Esophagus squamous epithelium (tissue), 5 donors: ENCODE results near the gene TMIE. TPM values are rescaled to one million over a fixed set of nuclear protein-coding genes. Genes with fewer than 3 reads are reported as not detected.
"Not testable (repeated sequence)": the region's sequence is repeated elsewhere in the genome, so short reads cannot be mapped to it uniquely, and the experiment has no call there.

Experiments
- DNase-seq: peaks from one replicate; lab custom pipeline; 2025; lab: John Stamatoyannopoulos, UW
- H3K27ac ChIP-seq, 4 donors: fragments of 200-600 bp; sonication (generic); one replicate each; pipeline ENCODE4 v1.5.1; 2016 to 2019; ENCODE audit warnings: mild to moderate bottlenecking in 1 of 4
- H3K27me3 ChIP-seq, 4 donors: fragments of 200-600 bp; sonication (generic); 1 replicate in 3 of 4; 2 replicates in 1 of 4; pipeline versions ENCODE4 v1.5.1 to v1.6.0; 2017 to 2021; ENCODE audit warnings: antibody characterized with exemption in 1 of 4
- H3K36me3 ChIP-seq, 3 donors: fragments of 200-600 bp; sonication (generic); one replicate each; pipeline ENCODE4 v1.5.1; 2016 to 2019
- H3K4me1 ChIP-seq, 3 donors: fragments of 200-600 bp; sonication (generic); one replicate each; pipeline ENCODE4 v1.5.1; 2017 to 2019
- H3K4me3 ChIP-seq, 4 donors: fragments of 200-600 bp; sonication (generic); 1 replicate in 3 of 4; 2 replicates in 1 of 4; pipeline ENCODE4 v1.5.1; 2016 to 2019; ENCODE audit warnings: mild to moderate bottlenecking in 2 of 4, moderate library complexity in 1 of 4
- H3K9me3 ChIP-seq, 3 donors: fragments of 200-600 bp; sonication (generic); one replicate each; pipeline ENCODE4 v1.5.1; 2016 to 2019
- POLR2A ChIP-seq, 4 donors: fragments of 450-650 bp; IDR thresholded peaks; one replicate each; pipeline ENCODE4 v1.6.1; 2017; ENCODE audit warnings: antibody characterized with exemption in 4 of 4, mild to moderate bottlenecking in 4 of 4, moderate library complexity in 3 of 4
- WGBS, 2 donors: methylation state at CpG; one replicate each; pipeline ENCODE4 v1.1.5; 2018; 5-methylcytosine and 5-hydroxymethylcytosine counted together
- intact Hi-C: fragments of 100-400 bp; cut with DNase I; formaldehyde crosslinking; loops from one replicate; pipeline ENCODE4 v1.15.0; 2022
- total RNA-seq, 4 donors: library from RNA; depleted of rRNA; stranded (reverse); fragments of >200 nt; gene quantifications; one replicate each; pipeline ENCODE4 v1.1.0, GENCODE V29; 2016
- TF ChIP-seq, protein P1 (sequence below), 6 experiments: fragments of 450-650 bp in 4 of 6; fragments of 200-600 bp in 2 of 6; sonication (generic) in 2 of 6; IDR thresholded peaks; one replicate each; pipeline ENCODE4 v1.5.1; 2016 to 2019; ENCODE audit warnings: antibody characterized with exemption in 6 of 6, mild to moderate bottlenecking in 4 of 6, moderate library complexity in 4 of 6
- donor health status: DM: yes; HTN: yes; CAD: no.

Gene TMIE
- total RNA-seq, 4 donors from 2014 or later = 0.18 to 1.1 (median 0.61) TPM

DNA sequence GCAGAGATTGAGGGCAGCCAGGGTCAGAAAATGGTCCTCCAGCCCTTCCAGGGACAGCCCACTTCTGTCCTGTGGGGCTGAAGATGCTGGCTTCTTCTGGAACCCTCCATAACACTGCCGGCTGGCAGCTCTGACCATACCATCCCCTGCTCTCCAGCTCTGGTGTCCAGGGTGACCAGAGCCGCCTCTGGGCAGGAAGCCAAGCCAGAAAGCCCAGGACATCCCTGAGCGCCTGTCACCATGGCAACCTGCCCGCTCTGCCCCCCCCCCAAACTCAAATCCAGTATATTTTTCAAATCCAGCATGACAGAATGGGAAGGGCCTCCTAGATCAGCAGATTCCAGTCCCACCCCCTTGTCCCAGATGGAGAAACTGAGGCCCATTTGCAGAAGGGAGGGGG lies 420 bp upstream of the TMIE start:
- DNase-seq = no peak
- Histone ChIP-seq H3K27ac (no peak overlapping the region), H3K27me3 (peaks cover 0 to 25% (median 0%) of the 10 kb centered on the region in 4 donors), H3K9me3 (no peaks in the 10 kb centered on the region), H3K4me1 (peaks cover 22 to 45% (median 23%) of the 10 kb centered on the region in 3 donors), H3K36me3 (no peaks in the 10 kb centered on the region), H3K4me3 (peak overlapping the region in 3 of 4 donors; percentile 28 to 63 (median 43))
- intact Hi-C loops = no loop called here
- TF ChIP-seq, protein P1, sequence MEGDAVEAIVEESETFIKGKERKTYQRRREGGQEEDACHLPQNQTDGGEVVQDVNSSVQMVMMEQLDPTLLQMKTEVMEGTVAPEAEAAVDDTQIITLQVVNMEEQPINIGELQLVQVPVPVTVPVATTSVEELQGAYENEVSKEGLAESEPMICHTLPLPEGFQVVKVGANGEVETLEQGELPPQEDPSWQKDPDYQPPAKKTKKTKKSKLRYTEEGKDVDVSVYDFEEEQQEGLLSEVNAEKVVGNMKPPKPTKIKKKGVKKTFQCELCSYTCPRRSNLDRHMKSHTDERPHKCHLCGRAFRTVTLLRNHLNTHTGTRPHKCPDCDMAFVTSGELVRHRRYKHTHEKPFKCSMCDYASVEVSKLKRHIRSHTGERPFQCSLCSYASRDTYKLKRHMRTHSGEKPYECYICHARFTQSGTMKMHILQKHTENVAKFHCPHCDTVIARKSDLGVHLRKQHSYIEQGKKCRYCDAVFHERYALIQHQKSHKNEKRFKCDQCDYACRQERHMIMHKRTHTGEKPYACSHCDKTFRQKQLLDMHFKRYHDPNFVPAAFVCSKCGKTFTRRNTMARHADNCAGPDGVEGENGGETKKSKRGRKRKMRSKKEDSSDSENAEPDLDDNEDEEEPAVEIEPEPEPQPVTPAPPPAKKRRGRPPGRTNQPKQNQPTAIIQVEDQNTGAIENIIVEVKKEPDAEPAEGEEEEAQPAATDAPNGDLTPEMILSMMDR (IDR thresholded peaks at IDR 0.05) = no peak
- no peak for TF ChIP-seq POLR2A (IDR thresholded peaks at IDR 0.05)
- 40% methylated on average over 1 of the region's 4 CpGs; no CpG with 5 or more reads in 1 of the 2 donors for WGBS, 2 donors

DNA sequence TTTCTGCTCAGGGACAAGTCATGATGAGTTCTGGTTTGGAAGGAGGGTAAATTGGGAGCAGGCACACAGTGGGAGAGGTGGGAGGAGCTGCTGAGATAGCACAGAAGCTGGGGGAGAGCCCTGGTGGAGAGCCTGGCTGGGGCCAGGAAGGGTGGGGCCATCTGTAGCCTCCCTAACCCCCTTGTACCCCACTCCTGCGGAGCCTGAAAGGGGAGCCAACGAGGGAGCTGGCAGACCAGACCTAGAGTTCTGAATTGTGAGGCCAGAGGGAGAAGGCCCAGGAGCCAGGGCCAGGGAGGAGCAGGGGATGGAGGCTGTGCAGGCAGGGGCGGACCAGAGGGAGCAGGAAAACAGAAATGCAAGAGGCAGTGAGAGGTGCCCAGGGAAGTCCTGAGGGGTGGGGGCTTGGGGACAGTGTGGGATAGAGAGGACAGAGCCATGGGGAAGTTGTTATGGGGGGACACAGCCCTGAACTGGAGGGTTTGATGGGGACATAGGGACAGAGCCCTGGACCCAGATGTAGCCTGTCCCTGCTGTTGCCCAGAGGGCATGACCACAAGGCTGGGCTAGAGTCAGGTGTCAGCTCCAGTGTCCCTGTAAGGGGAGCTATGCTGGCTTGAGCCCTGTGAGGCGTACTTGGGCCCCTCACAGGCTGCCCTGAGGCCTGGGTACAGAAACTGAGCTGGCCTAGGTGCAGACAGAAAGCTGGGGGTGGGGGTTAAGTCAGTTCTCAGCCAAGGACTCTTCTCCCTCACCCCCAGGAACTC lies 1.2 kb downstream of the TMIE start:
- Histone ChIP-seq H3K4me1 (peaks cover 15 to 42% (median 19%) of the 10 kb centered on the region in 3 donors), H3K27me3 (peaks cover 0 to 31% (median 0%) of the 10 kb centered on the region in 4 donors), H3K4me3 (no peak overlapping the region), H3K36me3 (no peaks in the 10 kb centered on the region), H3K27ac (no peak overlapping the region), H3K9me3 (no peaks in the 10 kb centered on the region)
- intact Hi-C loops = no loop called here
- no peak for DNase-seq
- no peak for TF ChIP-seq POLR2A (IDR thresholded peaks at IDR 0.05)
- TF ChIP-seq, protein P1 (IDR thresholded peaks at IDR 0.05) = no peak
- 61 to 85% methylated on average over 3 to 4 of the region's 4 CpGs for WGBS, 2 donors

- WGBS, 2 donors = 93% methylated on average over 2 of the region's 4 CpGs; no CpG with 5 or more reads in 1 of the 2 donors
These were observed 1.9 kb downstream of the TMIE start for GRCh38 chr3:46703013-46703520.

GRCh38 chr3:46704346-46704745 lies 3.2 kb downstream of the TMIE start:
- H3K9me3 ChIP-seq, H3K4me3 ChIP-seq, H3K27ac ChIP-seq, DNase-seq, intact Hi-C loops, H3K36me3 ChIP-seq: not testable (repeated sequence)
- Histone ChIP-seq H3K27me3 (peaks cover 0 to 31% (median 0%) of the 10 kb centered on the region in 4 donors), H3K4me1 (peaks cover 15 to 39% (median 19%) of the 10 kb centered on the region in 3 donors)
- WGBS, 2 donors = no CpG with 5 or more reads among the region's 7 CpGs

More at GRCh38 chr3:46703013-46703520, 1.9 kb downstream of the TMIE start:
- intact Hi-C loops = no loop called here
- no peaks in the 10 kb centered on the region for H3K36me3 ChIP-seq
- TF ChIP-seq POLR2A (IDR thresholded peaks at IDR 0.05) = no peak
- TF ChIP-seq, protein P1 (IDR thresholded peaks at IDR 0.05) = no peak
- H3K4me3 ChIP-seq = no peak overlapping the region
- H3K27ac ChIP-seq = no peak overlapping the region
- no peaks in the 10 kb centered on the region for H3K9me3 ChIP-seq
- DNase-seq = no peak
- H3K27me3 ChIP-seq = peaks cover 0 to 31% (median 0%) of the 10 kb centered on the region in 4 donors
- H3K4me1 ChIP-seq = peaks cover 15 to 42% (median 19%) of the 10 kb centered on the region in 3 donors

DNA sequence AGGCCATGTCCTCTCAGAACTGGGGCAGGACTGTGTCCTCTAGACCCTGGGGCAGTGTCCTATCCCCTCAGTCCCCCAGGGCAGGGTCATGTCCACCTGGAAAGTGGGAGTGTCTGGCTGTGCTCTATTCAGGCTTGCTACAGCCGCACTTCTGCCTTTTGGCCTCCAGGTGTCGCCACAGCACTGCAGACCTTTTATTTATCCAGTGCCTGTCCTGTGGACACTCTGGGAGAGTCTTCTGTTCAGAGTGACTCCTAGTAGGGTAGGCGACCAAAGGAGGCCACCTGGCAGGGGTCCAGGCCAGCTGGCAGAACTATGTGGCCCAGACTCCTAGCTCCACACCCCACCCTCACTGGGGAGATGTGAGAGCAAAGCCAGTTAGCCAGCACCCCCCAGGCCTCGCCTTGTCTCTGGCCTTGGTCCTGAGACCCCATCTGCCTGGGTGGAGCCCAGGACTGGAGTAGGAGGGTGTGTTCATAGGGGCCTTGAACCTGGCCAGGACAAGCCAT lies 3.9 kb downstream of the TMIE start:
- no peaks in the 10 kb centered on the region for H3K36me3 ChIP-seq
- DNase-seq = no peak
- WGBS, 2 donors = 0 to 100% methylated on average over 1 of the region's 4 CpGs
- no peak overlapping the region for H3K4me3 ChIP-seq
- H3K4me1 ChIP-seq = peaks cover 15 to 32% (median 18%) of the 10 kb centered on the region in 3 donors
- peaks cover 0 to 31% (median 0%) of the 10 kb centered on the region in 4 donors for H3K27me3 ChIP-seq
- intact Hi-C loops = loop anchor here (5.0 kb wide), 1 partner anchor 187 kb away; no protein-coding TSS in a partner anchor
- TF ChIP-seq, protein P1 (IDR thresholded peaks at IDR 0.05) = peak; percentile 90 to 97 (median 96)
- TF ChIP-seq POLR2A (IDR thresholded peaks at IDR 0.05) = no peak
- no peaks in the 10 kb centered on the region for H3K9me3 ChIP-seq
- no peak overlapping the region for H3K27ac ChIP-seq
